Hippocampal formation (tissue), 2 donors: ENCODE data around the gene GMDS.

Source experiments
- DNase-seq, 2 donors: peaks; one replicate each; lab custom pipeline; 2025; lab: John Stamatoyannopoulos, UW

GMDS gene

DNA sequence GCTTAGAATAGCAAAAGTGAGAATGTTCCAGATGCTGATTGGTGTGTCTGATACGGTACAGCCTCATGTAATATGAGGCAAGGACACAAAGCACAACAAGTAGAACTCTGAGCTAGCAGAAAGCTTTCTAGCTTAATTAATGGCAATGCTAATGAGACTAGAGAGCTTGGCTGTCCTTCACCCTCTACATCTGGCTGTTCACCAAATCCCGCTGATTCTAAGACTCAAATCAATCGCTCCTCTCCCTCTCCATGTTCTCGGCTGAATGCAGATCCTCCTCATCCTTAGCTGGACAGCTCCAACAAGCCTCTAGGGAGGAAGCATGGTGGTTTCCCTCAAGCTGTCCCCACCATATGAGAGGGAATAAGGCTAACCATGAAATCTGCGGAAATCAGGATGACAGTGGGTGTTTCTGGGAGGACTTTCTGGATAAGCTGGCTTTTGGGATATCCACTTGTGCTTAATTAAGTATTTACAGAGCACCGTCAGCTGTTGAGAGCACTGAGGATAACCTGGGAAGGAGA lies 506.8 kb downstream of the GMDS start:
- DNase-seq = no peak

DNA sequence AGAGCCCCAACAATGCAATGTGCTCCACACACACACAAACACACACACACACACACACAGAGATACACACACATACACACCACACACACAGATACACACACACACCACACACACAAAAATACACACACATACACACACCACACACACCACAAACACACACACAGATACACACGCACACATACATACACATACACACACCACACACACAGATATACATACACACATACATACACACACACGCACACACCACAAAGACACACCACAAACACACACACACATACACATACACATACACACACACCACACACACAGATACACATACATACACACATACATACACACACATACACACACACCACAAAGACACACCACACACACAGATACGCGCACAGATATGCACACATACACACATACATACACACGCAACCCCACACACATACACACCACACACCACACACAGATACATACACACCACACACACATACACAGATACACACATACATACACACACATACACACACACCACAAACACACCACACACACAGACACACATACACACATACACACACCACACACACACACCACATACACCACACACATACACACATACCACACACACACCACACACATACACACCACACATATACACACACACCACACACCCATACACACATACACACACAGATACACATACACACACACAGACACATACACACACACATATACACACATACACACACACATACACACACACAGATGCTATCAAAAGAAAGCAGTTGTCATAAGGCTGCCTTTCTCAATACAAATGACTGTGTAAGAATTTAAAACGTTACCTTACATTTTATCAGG lies 507.7 kb downstream of the GMDS start:
- no peak for DNase-seq

DNA sequence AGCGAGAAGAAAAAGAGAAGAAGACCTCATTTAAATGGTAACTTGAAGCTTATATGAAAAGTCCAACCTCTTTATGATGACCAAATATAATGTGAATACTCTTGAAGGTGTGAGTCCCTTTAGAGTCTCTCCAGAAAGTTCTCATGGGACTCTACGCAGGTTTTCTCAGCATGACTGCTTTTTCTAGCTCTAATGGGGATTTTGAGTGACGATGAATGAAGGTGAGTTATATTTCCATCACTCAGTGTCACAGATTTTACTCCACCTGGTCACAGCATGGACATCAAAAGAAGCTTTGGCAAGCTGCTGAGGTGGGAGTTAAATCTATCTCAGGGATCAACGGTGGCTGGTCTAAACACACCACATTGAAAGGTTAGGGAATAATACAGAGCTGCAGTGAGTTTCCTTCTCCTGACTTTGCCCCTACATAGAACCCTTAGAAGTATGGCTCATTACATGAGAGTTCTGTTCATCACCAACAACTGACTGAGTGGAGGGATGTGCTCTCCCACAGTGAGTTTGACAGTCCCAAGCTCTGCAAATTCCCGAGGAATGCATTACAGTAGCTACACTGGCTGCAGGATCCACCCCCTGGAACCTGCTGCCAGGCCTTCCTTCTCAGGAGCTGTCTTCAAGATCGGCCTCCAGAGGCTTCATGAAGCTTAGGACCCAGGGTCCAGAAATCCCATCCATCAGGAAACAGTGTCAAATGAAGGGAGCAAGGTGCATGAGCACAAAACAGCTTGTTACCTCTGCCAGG lies 508.9 kb downstream of the GMDS start:
- no peak for DNase-seq

DNA sequence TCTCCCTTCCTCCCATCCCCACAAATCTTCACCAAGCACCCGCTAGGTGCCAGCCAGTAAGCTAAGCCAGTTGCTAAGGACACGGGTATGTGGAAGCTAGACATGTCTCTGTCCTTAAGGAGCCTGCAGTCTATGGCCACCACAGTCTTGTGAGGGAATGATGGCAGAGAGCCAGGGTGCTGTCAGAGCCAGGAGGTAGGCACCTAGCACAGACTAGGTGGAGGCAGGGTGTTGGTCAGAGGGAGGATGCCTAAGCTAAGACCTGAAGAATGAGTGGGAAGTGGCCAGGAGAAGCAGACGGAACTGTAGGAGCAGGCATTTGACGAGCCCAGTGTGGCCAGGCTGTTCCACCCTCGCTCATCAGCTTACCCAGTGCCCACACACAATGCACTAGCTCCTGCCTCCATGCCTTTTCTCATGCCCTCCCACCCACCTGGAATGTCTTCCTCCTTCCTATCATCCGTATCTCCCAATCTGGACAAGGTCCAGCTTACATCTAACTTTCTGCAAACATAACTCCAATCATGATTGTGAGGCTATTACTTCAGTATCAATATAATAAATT lies 510.1 kb downstream of the GMDS start:
- DNase-seq = no peak

DNA sequence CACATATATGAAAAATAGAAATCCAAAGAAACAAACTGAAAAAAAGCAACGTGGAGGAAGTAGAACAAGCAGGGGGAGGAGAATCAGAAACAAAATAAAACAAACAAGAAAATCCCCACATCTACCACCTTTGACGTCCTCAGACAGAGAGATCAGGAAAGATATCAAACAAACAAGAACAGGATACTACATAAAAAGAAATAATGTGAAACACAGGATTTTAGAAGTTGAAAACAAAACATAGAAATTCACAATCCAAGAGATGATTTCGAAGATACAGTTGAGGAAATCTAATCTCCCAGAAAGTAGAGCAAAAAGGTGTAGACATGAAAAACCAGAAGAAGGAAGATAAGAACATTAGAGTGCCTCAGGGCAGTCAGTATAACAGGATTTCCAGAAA lies 514.5 kb downstream of the GMDS start:
- no peak for DNase-seq

DNA sequence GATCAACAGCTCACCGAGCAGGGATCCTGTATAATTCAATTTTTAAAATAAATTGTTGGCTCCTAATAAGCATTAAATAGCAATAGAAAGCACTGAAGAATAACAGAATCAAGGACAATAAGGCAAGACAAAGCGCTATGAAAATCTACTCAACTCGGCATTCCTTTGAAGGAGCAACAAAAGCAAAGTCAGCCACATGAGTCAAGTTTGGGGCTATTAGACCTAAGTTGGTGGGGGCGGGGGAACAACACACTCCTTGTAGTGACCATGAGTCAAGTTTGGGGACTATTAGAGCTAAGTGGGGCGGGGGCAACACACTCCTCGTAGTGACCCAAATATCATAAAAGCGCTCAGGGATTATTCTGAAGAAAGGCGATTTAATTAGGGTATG lies 515.7 kb downstream of the GMDS start:
- no peak for DNase-seq

DNA sequence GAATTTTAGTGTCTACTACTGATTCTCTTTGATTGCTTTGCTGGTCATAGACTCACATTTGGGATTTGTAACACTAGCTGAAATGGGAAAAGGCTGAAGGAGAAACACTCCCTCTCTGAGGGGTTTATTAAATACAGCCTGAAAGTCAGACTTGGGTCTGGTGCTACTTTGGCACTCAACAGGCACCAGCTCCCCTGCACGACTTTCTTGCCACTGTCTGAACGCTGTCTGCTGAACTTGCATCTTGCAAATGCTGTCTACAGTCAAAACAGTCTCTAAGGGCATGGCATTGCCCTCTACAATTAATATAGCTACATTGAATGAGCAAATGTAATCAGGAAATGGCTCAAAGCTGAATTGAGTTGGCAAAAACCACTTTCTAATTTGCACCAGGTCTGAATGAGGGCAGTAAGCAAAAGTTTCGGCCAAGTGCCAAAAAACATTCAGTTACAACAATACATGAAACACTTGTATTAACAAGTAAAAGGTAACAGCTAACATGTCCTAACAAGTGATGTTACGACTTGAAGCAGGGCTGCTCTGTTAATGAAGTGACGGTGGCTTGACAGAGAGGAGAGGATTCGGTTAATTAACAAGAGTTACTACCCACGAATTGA lies 516.2 kb downstream of the GMDS start:
- no peak for DNase-seq

DNA sequence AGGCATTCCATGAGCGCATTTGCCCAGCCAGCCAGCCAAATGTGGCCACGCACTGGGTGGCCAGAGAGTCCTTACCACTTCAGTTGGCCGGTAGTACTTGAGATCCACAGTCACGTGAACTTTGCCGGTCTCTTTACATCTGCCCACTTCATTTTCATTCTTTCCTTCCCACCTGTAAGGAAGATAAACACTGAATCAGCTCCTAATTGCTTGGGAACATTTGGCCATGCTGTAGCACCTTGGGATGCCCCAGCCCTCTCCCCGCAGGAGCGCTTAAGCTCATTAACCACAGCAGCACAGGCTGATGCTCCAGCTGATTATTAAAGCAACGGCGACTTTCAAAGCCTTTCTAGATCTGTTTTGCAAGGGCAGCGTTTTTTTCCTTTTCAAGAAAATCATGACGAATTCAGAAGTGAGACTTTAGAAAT lies 519.0 kb downstream of the GMDS start:
- DNase-seq = no peak

DNA sequence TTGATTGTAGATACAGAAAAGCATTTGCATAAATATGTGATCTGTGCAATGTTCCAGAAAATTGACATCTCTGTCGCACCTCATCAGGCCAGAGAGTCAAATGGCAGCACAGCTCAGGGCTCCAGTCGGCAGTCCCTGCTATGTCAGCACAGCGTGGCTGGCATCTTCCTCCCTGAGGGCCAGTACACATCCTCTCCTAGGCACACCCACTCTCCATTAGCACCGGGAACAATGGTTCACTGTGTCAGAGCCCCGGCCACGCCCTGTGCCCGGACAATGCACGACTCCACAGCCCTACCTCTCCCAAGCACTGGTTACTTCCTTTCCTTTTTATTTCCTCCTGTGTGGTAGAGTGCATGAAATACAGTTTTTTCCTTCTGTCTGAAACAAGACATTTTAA lies 520.8 kb downstream of the GMDS start:
- DNase-seq = no peak

DNA sequence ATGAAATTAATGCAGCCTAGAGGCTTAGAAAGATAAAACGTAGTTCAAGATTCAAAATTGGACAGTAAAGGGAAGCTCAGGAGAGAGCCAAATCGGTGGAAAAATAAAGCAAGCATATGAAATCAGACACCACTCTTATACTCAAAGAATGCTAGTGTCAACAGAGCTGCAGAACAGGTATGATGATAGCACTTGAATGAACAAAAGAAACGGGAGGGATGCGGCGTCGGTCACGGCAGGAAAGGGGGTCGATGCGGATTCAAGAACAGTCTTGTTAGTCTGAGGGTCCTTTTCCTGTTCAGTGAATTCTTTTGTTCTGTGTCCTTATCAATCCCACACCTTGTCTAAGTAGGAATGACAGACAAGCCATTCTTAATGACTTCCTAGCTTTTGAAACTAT lies 521.3 kb downstream of the GMDS start:
- DNase-seq = no peak

DNA sequence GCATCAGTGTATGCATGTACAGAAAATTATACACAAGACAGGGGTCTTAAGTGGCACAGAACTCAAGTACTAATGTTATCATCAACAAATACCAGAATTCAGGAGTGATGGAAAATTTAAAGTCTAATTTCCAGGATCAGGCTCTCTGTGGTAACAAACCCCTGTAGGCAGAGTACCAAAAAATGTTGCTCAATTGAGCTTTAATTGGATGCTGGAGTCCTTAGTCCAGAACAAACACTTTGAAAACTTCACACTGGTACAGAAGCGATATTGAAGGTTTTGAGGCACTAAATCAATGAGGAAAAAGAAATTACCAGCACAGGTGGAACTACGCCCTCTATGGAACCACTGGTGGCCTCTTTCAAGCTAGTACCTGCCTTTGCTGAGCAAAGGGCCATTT lies 522.6 kb downstream of the GMDS start:
- no peak for DNase-seq

DNA sequence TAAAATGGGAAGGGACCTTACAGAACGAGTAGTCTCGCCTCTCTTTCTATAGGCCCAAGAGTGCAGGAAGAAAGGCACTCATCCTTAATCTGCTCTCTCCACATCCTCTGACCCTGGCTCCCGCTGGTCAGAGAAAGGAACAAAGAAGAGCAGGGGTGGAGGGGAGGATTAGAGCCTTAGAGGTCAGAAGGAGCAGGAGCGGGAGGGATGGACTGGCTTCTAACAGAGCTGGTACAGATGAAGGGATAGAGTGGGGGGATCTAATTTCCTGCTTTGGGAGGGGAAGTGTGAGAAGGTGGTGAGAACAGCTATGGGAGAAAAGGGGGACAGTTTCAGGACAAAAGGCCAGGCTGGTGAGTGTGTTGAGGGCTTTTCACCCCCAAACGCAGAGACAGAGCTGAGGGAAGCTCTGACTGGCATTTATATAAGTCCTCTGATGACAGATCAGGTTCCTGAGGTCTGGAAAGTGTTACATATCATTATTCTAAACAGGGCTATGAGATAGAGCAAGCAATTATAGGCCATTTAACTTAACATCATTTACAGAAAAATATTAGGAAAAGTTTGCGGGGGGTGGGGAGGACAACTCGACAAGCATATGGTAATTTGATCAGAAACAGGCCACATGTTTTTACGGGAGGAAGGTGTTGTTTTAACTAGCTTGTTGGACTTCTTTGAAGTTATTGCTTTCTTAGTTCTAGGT lies 524.6 kb downstream of the GMDS start:
- DNase-seq = no peak

DNA sequence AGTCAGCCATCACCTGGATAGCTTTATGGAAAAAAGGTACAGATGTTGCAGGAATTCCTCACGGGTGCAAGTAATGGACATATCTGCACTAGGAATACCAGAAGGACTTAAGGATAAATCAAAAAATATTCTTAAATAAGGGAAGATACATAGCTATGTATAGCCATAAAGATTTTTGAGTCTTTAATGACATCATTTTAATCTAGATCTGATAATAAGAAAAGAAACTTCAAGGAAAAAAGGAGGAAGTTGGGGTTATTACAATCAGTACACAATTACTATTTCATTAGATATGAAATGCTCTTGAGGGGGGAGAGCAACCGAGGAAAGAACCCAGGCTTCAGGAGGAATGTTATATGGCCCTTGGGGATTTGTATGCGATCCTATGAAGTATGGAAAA lies 525.5 kb downstream of the GMDS start:
- DNase-seq = no peak

DNA sequence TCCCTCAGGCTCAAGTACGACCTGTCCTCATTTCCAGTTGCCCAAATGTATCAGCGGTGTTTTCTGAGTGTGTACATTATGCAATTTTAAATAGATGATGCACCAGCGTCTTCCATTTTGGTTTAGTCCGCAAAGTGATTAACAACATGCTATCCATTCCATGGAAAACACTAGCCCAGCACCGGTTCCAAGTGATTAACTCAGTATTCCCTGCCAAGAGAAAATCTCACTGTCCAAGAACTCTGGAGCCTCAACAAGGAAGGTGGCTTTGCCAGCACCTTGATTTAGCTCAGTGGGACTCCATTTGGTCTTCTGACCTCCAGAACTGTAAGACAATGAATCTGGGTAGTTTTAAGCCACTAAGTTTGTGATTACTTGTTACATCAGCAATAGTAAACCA lies 528.5 kb downstream of the GMDS start:
- DNase-seq = no peak

DNA sequence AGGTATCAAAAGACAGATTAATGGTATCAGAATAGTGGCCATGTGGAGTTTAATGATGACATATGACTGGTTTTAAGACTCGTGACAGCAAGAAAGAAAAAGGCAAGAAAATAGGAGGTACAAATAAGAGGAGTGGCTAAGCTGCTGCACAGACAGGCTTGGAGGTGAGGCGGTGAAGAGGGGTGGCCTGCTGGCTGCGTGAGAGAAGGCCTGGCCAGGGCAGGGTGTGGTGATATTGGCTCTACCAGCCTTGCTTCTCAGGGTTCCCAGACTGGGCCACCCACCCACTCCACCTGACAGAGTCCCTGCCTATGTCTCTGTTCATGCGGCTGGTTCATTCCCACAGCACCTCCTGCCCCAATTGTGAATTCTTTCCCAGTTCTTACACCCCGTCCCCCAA lies 529.0 kb downstream of the GMDS start:
- DNase-seq = no peak

DNA sequence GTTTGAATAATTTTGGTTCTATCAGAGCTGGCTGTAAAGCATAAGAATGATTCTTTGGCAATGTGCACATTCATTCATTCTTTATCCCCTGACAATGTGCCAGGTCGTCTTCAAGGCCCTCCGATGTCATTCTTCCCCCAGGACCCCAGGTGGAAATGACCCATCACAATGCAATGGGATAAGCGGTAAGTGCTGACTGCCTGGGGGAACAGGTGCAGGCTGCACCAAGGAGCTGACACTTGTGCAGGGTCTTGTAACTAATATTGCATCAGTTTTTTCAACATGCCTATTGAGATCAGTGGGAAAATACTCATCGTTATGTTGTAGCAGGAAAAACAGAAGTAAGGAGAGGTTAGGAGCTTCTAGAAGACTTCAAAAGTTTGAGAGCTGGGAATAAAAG lies 530.1 kb downstream of the GMDS start:
- DNase-seq = no peak

DNA sequence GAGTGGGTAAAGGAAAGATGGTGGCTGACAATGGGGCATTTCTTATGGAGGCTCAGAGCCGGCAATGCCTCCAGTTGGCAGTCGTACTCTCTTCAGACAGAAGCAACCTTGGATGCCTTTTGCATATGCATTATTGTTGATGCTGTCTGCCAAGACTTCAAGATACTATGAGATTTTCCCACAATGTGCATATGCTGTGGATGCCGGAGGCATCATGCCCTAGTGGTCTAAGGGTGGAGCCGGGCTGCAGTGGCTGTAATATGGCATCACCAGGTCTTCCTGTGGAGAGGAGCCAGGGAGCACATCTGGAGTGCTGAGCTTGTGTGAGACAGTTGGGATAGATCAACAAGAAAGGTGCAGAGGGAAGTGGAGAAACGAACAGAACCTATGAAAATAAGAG lies 530.8 kb downstream of the GMDS start:
- DNase-seq = no peak

DNA sequence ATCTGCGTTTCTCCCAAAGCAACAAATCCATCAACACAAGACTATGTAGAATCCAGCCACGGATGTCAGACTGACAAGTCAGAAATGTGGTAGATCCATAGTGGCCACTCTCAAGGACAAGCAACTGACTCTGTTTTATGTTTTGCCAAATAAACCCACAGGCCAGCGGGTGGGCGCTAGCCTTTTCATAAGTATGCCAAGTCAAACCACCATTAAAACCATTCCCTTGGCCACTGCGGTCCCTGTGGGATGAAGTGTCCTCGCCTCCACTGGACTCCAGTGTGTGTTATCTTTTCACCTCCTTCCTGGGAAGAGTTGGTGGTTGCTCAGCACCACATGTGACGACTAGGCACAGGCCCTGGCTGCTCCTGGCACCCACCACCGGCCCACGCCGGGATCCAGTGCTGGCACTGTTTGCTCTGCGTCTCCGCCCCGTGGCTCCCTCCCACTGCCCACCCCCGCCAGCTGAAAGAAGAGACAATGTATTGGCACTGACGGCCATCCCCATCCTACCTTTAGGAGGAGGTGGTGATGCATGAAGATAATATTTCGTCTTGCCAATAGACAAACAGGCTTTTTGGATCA lies 532.3 kb downstream of the GMDS start:
- no peak for DNase-seq

DNA sequence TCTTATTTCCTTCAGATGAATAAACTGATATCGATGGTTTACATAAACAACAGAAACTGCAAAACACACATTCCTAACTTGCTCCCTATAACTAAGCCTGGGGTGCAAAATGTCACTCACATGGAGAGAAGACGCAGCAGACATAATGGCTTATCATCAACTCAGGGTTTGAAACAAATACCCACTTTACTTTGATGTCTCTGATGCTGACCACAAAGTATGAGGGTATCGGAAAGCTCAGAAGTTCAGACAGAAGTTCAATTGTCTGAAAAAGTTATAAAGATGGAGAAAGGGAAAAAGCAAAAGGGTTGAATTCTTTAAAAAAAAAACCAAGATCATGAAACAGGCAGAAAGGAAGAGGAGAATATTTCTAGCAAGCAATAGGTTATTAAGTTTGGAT lies 533.0 kb downstream of the GMDS start:
- no peak for DNase-seq

DNA sequence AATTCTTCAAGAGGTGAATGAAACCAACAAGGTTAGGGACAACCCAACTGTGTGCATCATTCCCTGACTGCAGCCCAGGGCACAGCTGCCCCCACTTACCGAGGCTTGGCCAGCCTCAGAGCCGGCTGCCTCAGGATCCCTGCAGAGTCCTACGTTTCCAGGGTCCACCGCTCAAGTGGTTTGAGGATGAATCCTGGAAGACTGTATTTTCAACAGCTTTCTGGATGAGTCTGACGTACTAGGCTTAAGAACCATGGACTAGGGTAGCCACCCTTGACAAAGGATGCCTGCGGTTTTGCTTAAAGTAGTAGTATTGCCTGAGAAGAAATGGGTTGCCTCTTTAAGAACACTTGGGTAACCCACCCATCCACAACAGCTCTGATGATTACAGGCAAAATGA lies 534.3 kb downstream of the GMDS start:
- DNase-seq = no peak

DNA sequence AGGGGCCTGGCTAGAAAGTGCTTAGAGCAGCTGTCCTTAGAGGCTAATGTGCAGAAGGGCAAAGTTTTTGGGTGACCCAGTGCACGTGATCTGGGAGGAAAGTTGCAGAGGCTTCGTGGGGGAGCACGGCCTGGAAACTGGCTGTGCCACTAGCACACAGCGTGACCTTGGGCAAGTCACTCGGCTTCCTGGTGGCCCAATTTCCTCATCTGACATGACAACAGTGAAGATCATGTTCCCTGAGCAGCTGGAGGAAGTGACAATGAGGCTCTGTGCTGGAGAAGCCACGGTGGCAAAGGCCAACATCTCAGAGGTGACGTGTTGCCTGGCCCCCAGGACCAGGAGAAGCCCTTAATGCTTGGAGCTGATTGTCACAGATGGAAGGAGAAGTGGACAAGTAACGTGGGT lies 536.2 kb downstream of the GMDS start:
- no peak for DNase-seq
